Glutamatergic neuron (in vitro differentiated cells): ENCODE measurements around the gene PLSCR5. TPM values are rescaled to one million over a fixed set of nuclear protein-coding genes. Genes with fewer than 3 reads are reported as not detected.

Source experiments
- DNase-seq: peaks from one replicate; pipeline ENCODE4 v3.0.0; 2022
- H3K27ac Mint-ChIP-seq: one replicate; pipeline ENCODE4 v1.8.0; 2020; ENCODE audit warnings: mild to moderate bottlenecking, mixed read lengths, inconsistent platforms; ENCODE audit not compliant: unreplicated experiment
- H3K27me3 Mint-ChIP-seq: one replicate; pipeline ENCODE4 v1.8.0; 2020; ENCODE audit warnings: mild to moderate bottlenecking, moderate library complexity, mixed read lengths, inconsistent platforms; ENCODE audit not compliant: unreplicated experiment
- H3K36me3 Mint-ChIP-seq: one replicate; pipeline ENCODE4 v1.8.0; 2020; ENCODE audit warnings: mild to moderate bottlenecking, mixed read lengths, inconsistent platforms; ENCODE audit not compliant: unreplicated experiment
- H3K4me1 Mint-ChIP-seq: one replicate; pipeline ENCODE4 v1.8.0; 2020; ENCODE audit warnings: mild to moderate bottlenecking, low read depth, mixed read lengths, inconsistent platforms; ENCODE audit not compliant: unreplicated experiment
- H3K4me3 Mint-ChIP-seq: one replicate; pipeline ENCODE4 v1.8.0; 2020; ENCODE audit warnings: mild to moderate bottlenecking, mixed read lengths, inconsistent platforms; ENCODE audit not compliant: unreplicated experiment
- H3K9me3 Mint-ChIP-seq: one replicate; pipeline ENCODE4 v1.8.0; 2020; ENCODE audit warnings: mild to moderate bottlenecking, moderate library complexity, mixed read lengths, inconsistent platforms; ENCODE audit not compliant: unreplicated experiment
- total RNA-seq: library from RNA; stranded (reverse); fragmentation: NEBNext Ultra II Directional; extraction: Animal tissue kit (Norgen Biotek cat#: 25700); gene quantifications from one replicate; pipeline ENCODE4 v1.2.1, GENCODE V29; 2021; ENCODE audit not compliant: unreplicated experiment
- TF ChIP-seq, protein P1 (sequence below): fragments of 200-600 bp; sonication (generic); IDR thresholded peaks from one replicate; pipeline ENCODE4 v1.5.0; 2021; ENCODE audit not compliant: partially characterized antibody, unreplicated experiment

Gene PLSCR5
- total RNA-seq, 1 donor from 2014 or later, result not detected

GRCh38 chr3:146640955-146641867 is 36.1 kb upstream of the PLSCR5 start:
- TF ChIP-seq, protein P1, sequence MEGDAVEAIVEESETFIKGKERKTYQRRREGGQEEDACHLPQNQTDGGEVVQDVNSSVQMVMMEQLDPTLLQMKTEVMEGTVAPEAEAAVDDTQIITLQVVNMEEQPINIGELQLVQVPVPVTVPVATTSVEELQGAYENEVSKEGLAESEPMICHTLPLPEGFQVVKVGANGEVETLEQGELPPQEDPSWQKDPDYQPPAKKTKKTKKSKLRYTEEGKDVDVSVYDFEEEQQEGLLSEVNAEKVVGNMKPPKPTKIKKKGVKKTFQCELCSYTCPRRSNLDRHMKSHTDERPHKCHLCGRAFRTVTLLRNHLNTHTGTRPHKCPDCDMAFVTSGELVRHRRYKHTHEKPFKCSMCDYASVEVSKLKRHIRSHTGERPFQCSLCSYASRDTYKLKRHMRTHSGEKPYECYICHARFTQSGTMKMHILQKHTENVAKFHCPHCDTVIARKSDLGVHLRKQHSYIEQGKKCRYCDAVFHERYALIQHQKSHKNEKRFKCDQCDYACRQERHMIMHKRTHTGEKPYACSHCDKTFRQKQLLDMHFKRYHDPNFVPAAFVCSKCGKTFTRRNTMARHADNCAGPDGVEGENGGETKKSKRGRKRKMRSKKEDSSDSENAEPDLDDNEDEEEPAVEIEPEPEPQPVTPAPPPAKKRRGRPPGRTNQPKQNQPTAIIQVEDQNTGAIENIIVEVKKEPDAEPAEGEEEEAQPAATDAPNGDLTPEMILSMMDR, result peak; percentile 86
- Mint-ChIP-seq H3K9me3 (peaks cover 8% of the 10 kb centered on the region), H3K36me3 (no peaks in the 10 kb centered on the region), H3K4me3 (peak overlapping the region; percentile 8), H3K27me3 (peaks cover 4% of the 10 kb centered on the region), H3K4me1 (peaks cover 28% of the 10 kb centered on the region), H3K27ac (peak overlapping the region; percentile 98)
- DNase-seq, result no peak

- Mint-ChIP-seq H3K4me3 (peak overlapping the region; percentile 76), H3K36me3 (no peaks in the 10 kb centered on the region), H3K27me3 (peaks cover 4% of the 10 kb centered on the region), H3K27ac (peak overlapping the region; percentile 98), H3K9me3 (peaks cover 8% of the 10 kb centered on the region), H3K4me1 (peaks cover 24% of the 10 kb centered on the region)
- DNase-seq, result peak; percentile 68
- TF ChIP-seq, protein P1, result no peak
These were observed 35.2 kb upstream of the PLSCR5 start for GRCh38 chr3:146640361-146640760.

DNA sequence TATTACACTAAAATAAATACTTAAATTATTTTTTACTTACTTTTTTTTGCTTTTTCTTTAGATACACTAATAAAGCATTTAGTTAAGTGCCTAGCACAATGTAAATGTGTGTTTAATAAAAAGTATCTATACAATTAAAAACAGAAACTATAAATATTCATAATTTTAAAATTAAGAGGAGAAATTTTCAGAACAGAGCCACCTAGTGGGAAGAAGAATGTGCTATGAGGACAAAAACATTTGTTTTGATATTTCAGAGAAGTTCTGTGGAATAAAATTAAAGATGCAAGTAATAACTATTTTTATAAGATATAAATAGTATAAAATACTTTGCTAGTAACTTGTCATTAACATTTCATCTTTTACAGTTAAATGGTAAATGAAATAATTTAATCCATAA is 33.6 kb upstream of the PLSCR5 start:
- no peak for DNase-seq
- Mint-ChIP-seq H3K27ac (no peak overlapping the region), H3K4me1 (peaks cover 20% of the 10 kb centered on the region), H3K27me3 (peaks cover 4% of the 10 kb centered on the region), H3K9me3 (peaks cover 8% of the 10 kb centered on the region), H3K36me3 (no peaks in the 10 kb centered on the region), H3K4me3 (no peak overlapping the region)
- TF ChIP-seq, protein P1, result peak; percentile 65

DNA sequence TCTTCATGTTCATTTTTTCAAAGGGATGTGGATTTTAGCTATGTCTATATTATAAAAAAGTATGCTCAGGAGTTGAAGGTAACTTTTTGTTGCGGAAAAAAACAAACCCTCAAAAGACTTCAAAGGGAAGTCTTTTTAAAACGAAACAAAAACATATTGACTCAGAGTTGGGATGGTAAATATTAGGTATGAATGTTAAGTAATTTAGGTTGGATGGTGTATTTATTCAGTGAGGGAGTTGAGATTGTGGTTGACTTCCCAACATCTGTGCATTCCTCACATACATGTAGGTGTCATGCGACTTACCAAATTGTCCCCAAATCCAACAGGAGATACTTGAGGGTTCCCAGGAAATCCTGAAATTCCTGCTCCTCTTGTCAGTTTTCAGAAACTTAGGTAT is 32.7 kb upstream of the PLSCR5 start:
- TF ChIP-seq, protein P1, result no peak
- DNase-seq, result no peak
- peaks cover 4% of the 10 kb centered on the region for H3K27me3 Mint-ChIP-seq
- peaks cover 18% of the 10 kb centered on the region for H3K4me1 Mint-ChIP-seq
- H3K4me3 Mint-ChIP-seq, result no peak overlapping the region
- H3K27ac Mint-ChIP-seq, result no peak overlapping the region
- H3K9me3 Mint-ChIP-seq, result peaks cover 8% of the 10 kb centered on the region
- H3K36me3 Mint-ChIP-seq, result no peaks in the 10 kb centered on the region

DNA sequence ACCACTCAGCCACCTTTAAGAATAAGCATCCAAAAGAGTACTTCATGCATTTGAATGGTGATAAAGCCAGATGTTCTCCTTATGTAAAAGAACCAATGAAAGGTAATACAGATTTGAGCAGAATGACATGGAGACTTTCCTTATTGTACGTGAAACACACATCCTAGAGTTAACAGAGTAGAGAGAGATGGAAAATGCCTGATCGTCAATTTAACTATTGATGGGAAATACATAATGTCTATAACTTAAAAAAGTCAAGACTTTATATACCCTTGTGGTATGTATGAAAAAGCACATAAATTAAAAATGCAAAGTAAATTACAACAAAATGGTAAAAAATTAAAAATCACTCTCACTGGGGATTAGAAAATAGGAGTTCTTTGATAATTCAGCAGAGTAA is 31.7 kb upstream of the PLSCR5 start:
- H3K4me3 Mint-ChIP-seq, result no peak overlapping the region
- no peak for DNase-seq
- H3K4me1 Mint-ChIP-seq, result peaks cover 18% of the 10 kb centered on the region
- peaks cover 8% of the 10 kb centered on the region for H3K9me3 Mint-ChIP-seq
- TF ChIP-seq, protein P1, result no peak
- H3K27ac Mint-ChIP-seq, result no peak overlapping the region
- no peaks in the 10 kb centered on the region for H3K36me3 Mint-ChIP-seq
- peaks cover 4% of the 10 kb centered on the region for H3K27me3 Mint-ChIP-seq
